Measurements from ENCODE around the gene RBBP6.
A peak's percentile ranks its signal among the peaks of the same experiment; 100 is the strongest.
"Not testable (repeated sequence)": the region's sequence is repeated elsewhere in the genome, so short reads cannot be mapped to it uniquely, and the experiment has no call there.

RBBP6 gene

GRCh38 chr16:24539295-24539849 lies at the start of gene RBBP6:
Gene RBBP6, plus strand, starts transcription at chr16:24539566. Its CDS starts 1,061 bp downstream, at chr16:24540627.
- peak; percentile 96 for DNase-seq

GRCh38 chr16:24490866-24491265 lies 48.5 kb upstream of the RBBP6 start:
- DNase-seq = no peak

GRCh38 chr16:24491731-24492130 lies 47.6 kb upstream of the RBBP6 start:
- no peak for DNase-seq

GRCh38 chr16:24493821-24494220 lies 45.5 kb upstream of the RBBP6 start:
- no peak for DNase-seq

GRCh38 chr16:24495207-24495606 lies 44.2 kb upstream of the RBBP6 start:
- DNase-seq = not testable (repeated sequence)

- no peak for DNase-seq
Measured at GRCh38 chr16:24497440-24497839, 41.9 kb upstream of the RBBP6 start.

GRCh38 chr16:24499193-24499814 lies 40.1 kb upstream of the RBBP6 start:
- DNase-seq = no peak

- no peak for DNase-seq
Measured at GRCh38 chr16:24504472-24505345, 34.7 kb upstream of the RBBP6 start.

GRCh38 chr16:24505959-24506358 lies 33.4 kb upstream of the RBBP6 start:
- DNase-seq = no peak

GRCh38 chr16:24507959-24508480 lies 31.3 kb upstream of the RBBP6 start:
- no peak for DNase-seq

GRCh38 chr16:24508614-24509013 lies 30.8 kb upstream of the RBBP6 start:
- no peak for DNase-seq

- no peak for DNase-seq
Measured at GRCh38 chr16:24509536-24509935, 29.8 kb upstream of the RBBP6 start.

- no peak for DNase-seq
Measured at GRCh38 chr16:24511174-24511573, 28.2 kb upstream of the RBBP6 start.

GRCh38 chr16:24511792-24512191 lies 27.6 kb upstream of the RBBP6 start:
- DNase-seq = no peak

GRCh38 chr16:24514096-24514495 lies 25.3 kb upstream of the RBBP6 start:
- no peak for DNase-seq

GRCh38 chr16:24515186-24515585 lies 24.2 kb upstream of the RBBP6 start:
- no peak for DNase-seq

GRCh38 chr16:24516900-24517669 lies 22.3 kb upstream of the RBBP6 start:
- DNase-seq = peak; percentile 80

GRCh38 chr16:24518498-24518897 lies 20.9 kb upstream of the RBBP6 start:
- no peak for DNase-seq

GRCh38 chr16:24520983-24521382 lies 18.4 kb upstream of the RBBP6 start:
- DNase-seq = no peak

- no peak for DNase-seq
Measured at GRCh38 chr16:24522751-24523150, 16.6 kb upstream of the RBBP6 start.

- DNase-seq = no peak
Measured at GRCh38 chr16:24523569-24523968, 15.8 kb upstream of the RBBP6 start.

GRCh38 chr16:24524855-24525677 lies 14.3 kb upstream of the RBBP6 start:
- no peak for DNase-seq
